Keratinocyte (primary cell): ENCODE data around the gene NLGN3.

Source experiments
- CTCF ChIP-seq, 3 experiments: IDR thresholded peaks in 1 of 3; conservative IDR thresholded peaks in 1 of 3; optimal IDR thresholded peaks in 1 of 3; 2 replicates in 2 of 3; 3 replicates in 1 of 3; pipeline versions ENCODE3 to v1.5.1; 2011; ENCODE audit warnings: low read length in 3 of 3, mild to moderate bottlenecking in 3 of 3, moderate library complexity in 2 of 3, control low read depth in 1 of 3, inconsistent platforms in 1 of 3; ENCODE audit not compliant: insufficient read depth in 2 of 3; ENCODE audit errors: extremely low read depth in 1 of 3
- EZH2 ChIP-seq: IDR thresholded peaks from one replicate; pipeline ENCODE4 v1.6.1; 2012; ENCODE audit warnings: inconsistent platforms, mild to moderate bottlenecking, low read length, moderate library complexity

GRCh38 chrX:71118032-71118984, 26.3 kb upstream of the NLGN3 start, which contains the start of gene MED12:
- TF ChIP-seq CTCF (optimal IDR thresholded peaks at IDR 0.05 in 1 of 3, IDR thresholded peaks at IDR 0.05 in 1 of 3, conservative IDR thresholded peaks at IDR 0.05 in 1 of 3; ENCODE audit: extremely low read depth in 1 of 3, insufficient read depth in 2 of 3, low read length in 3 of 3) (no peak), EZH2 (no peak)
